Chondrocyte (in vitro differentiated cells): ENCODE data around the gene CARNS1. TPM values are rescaled to one million over a fixed set of nuclear protein-coding genes. Genes with fewer than 3 reads are reported as not detected.
A peak's percentile ranks its signal among the peaks of the same experiment; 100 is the strongest.

ENCODE experiments used
- DNase-seq: peaks from one replicate; pipeline ENCODE4 v3.0.0; 2021; ENCODE audit warnings: mixed read lengths, low spot score
- H3K27ac Mint-ChIP-seq: one replicate; pipeline ENCODE4 v1.8.0; 2021; ENCODE audit warnings: mild to moderate bottlenecking, moderate library complexity, mixed read lengths; ENCODE audit not compliant: unreplicated experiment
- H3K27me3 Mint-ChIP-seq: 2 replicates; pipeline ENCODE4 v1.8.0; 2021; ENCODE audit warnings: low read depth, mixed read lengths
- H3K36me3 Mint-ChIP-seq: 2 replicates; pipeline ENCODE4 v1.8.0; 2021; ENCODE audit warnings: low read depth, mixed read lengths
- H3K4me1 Mint-ChIP-seq: 2 replicates; pipeline ENCODE4 v1.8.0; 2021; ENCODE audit warnings: low read depth, mild to moderate bottlenecking, mixed read lengths
- H3K4me3 Mint-ChIP-seq: one replicate; pipeline ENCODE4 v1.8.0; 2021; ENCODE audit warnings: mild to moderate bottlenecking, moderate library complexity, mixed read lengths; ENCODE audit not compliant: unreplicated experiment
- H3K9me3 Mint-ChIP-seq: 2 replicates; pipeline ENCODE4 v1.8.0; 2021; ENCODE audit warnings: low read depth, mixed read lengths
- total RNA-seq: library from RNA; stranded (reverse); gene quantifications from 3 replicates; pipeline ENCODE4 v1.2.1, GENCODE V29; 2021
- TF ChIP-seq, protein P1 (sequence below): fragments of 200-600 bp; sonication (generic); IDR thresholded peaks from 2 replicates; pipeline ENCODE4 v1.5.0; 2021; ENCODE audit warnings: antibody characterized with exemption, mild to moderate bottlenecking, moderate library complexity

Gene CARNS1
- total RNA-seq, 1 donor from 2014 or later: 1.8 TPM

DNA sequence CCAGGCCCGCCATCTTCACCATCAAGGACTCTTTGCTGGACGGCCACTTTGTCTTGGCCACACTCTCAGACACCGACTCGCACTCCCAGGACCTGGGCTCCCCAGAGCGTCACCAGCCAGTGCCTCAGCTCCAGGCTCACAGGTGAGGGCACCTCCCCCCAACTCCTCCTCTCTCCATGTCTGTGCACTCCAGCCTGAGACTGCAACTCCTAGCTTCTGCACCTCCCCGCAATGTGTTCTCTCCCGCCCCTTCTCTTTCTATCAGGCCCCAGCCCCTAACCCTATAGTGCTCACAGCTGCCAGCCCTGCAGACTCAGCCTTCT, 19.3 kb upstream of the CARNS1 start:
- Mint-ChIP-seq H3K36me3 (peaks cover 13% of the 10 kb centered on the region), H3K27ac (no peak overlapping the region), H3K4me1 (peaks cover 24% of the 10 kb centered on the region), H3K4me3 (no peak overlapping the region), H3K9me3 (no peaks in the 10 kb centered on the region), H3K27me3 (no peaks in the 10 kb centered on the region)
- TF ChIP-seq, protein P1, sequence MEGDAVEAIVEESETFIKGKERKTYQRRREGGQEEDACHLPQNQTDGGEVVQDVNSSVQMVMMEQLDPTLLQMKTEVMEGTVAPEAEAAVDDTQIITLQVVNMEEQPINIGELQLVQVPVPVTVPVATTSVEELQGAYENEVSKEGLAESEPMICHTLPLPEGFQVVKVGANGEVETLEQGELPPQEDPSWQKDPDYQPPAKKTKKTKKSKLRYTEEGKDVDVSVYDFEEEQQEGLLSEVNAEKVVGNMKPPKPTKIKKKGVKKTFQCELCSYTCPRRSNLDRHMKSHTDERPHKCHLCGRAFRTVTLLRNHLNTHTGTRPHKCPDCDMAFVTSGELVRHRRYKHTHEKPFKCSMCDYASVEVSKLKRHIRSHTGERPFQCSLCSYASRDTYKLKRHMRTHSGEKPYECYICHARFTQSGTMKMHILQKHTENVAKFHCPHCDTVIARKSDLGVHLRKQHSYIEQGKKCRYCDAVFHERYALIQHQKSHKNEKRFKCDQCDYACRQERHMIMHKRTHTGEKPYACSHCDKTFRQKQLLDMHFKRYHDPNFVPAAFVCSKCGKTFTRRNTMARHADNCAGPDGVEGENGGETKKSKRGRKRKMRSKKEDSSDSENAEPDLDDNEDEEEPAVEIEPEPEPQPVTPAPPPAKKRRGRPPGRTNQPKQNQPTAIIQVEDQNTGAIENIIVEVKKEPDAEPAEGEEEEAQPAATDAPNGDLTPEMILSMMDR: no peak
- no peak for DNase-seq

DNA sequence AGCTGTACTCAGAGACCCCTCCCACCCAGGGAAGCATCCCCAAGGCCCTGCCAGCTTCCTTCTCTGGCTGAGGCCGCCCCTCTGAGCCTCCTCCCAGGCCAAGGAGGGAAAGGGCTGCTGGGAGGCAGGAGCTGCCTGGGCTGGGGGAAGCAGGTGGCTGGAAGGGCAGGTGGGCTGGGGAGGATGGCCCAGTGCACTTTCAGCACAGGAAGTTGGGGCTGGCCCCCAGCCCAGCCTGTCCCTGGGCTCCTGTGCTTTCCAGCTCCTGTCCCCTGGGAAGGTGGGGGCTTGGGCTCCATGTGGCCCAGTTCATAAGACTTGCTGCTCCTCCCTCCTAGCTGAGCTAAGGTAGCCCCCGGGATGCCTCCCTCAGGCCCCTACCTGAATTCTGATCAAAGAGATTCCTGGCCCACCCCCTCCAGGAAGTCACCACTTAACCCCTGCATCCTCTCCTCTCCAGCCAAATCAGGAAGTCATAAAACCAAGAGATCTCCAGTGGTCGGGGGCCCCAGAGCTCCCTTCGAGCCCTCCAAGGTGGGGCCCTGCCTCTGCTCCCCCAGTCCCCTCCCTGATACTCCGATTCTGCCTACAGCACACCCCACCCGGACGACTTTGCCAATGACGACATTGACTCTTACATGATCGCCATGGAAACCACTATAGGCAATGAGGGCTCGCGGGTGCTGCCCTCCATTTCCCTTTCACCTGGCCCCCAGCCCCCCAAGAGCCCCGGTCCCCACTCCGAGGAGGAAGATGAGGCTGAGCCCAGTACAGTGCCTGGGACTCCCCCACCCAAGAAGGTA, 18.7 kb upstream of the CARNS1 start:
- no peak for DNase-seq
- TF ChIP-seq, protein P1: no peak
- H3K4me3 Mint-ChIP-seq: no peak overlapping the region
- peaks cover 13% of the 10 kb centered on the region for H3K36me3 Mint-ChIP-seq
- peak overlapping the region; percentile 32 for H3K27ac Mint-ChIP-seq
- peaks cover 23% of the 10 kb centered on the region for H3K4me1 Mint-ChIP-seq
- H3K9me3 Mint-ChIP-seq: no peaks in the 10 kb centered on the region
- H3K27me3 Mint-ChIP-seq: no peaks in the 10 kb centered on the region

DNA sequence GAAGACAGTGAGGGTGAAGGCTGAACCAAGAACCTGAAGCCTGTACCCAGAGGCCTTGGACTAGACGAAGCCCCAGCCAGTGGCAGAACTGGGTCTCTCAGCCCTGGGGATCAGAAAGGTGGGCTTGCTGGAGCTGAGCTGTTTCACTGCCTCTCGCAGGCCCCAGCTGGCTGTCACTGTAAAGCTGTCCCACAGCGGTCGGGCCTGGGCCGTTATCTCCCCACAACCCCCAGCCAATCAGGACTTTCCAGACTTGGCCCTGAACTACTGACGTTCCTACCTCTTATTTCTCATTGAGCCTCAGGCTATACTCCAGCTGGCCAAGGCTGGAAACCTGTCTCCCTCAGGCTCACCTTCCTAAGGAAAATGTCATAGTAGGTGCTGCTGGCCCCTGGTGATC, 17.9 kb upstream of the CARNS1 start:
- Mint-ChIP-seq H3K4me3 (no peak overlapping the region), H3K36me3 (peaks cover 13% of the 10 kb centered on the region), H3K27ac (no peak overlapping the region), H3K9me3 (no peaks in the 10 kb centered on the region), H3K4me1 (peaks cover 23% of the 10 kb centered on the region), H3K27me3 (no peaks in the 10 kb centered on the region)
- TF ChIP-seq, protein P1: no peak
- DNase-seq: no peak

DNA sequence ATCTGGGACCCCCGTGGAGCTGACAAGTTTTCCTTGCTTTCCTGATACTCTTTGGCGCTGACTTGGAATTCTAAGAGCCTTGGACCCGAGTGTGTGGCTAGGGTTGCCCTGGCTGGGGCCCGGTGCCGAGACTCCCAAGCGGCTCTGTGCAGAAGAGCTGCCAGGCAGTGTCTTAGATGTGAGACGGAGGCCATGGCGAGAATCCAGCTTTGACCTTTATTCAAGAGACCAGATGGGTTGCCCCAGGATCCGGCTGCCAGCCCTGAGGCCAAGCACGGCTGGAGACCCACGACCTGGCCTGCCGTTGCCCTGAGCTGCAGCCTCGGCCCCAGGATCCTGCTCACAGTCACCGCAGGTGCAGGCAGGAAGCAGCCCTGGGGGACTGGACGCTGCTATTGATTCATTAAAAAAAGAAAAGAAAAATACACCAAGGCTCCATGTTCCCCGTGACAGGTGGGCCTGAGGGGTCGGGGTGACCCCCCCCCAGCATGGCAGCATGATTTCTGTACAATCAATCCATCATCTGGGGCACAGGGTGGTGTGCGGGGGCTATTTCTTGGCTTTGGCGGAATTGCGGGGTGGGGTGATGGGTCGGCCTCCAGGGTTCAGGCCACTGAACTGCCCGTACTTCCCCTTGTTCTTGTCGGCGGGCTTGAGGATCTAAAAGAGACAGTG, 17.4 kb upstream of the CARNS1 start:
- Mint-ChIP-seq H3K4me3 (no peak overlapping the region), H3K4me1 (peaks cover 20% of the 10 kb centered on the region), H3K9me3 (no peaks in the 10 kb centered on the region), H3K27me3 (no peaks in the 10 kb centered on the region), H3K36me3 (peaks cover 12% of the 10 kb centered on the region), H3K27ac (no peak overlapping the region)
- TF ChIP-seq, protein P1: no peak
- no peak for DNase-seq

DNA sequence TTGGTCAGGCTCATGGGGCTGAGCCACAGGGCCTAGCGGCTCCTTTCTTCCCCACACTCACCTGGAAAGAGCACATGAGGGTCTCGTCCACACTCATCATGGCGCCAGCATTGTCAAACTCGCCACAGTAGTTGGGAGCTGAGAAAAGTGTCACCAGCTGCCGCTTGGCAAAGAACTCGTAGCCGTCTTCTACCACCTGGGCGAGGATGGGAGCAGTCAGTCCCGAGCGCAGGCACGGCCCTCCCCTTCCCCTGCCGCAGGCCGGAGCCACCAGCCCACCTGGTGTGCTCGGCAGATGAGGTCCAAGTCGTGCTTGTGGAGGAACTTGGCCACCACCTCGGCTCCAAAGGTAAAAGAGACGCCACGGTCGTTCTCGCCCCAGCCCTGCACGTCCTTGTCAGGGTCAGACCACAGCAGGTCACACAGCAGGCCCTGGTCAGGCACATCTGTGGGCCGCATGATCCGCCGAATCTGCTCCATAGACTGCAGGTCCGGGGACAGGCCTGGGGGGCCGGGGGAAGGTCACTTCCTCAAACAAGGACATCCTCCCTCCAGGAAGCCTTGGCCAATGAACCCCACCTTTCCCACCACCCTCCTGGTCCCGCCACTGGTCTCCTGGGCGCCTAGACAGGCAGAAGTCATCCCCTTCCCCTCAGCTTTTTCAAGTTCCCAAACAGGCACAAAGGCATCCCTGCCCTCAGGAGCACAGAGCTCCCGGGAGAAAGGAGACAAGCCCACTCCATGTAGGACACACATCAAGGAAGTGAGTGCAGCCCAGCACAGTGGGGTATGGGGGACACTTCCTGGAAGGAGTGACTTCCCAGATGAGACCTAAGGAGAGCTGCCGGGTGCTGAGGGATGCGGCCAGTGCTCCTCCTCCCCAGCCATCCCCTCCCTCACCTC, 16.6 kb upstream of the CARNS1 start:
- TF ChIP-seq, protein P1: no peak
- H3K9me3 Mint-ChIP-seq: no peaks in the 10 kb centered on the region
- DNase-seq: no peak
- peak overlapping the region; percentile 54 for H3K27ac Mint-ChIP-seq
- H3K4me3 Mint-ChIP-seq: peak overlapping the region; percentile 4
- peaks cover 20% of the 10 kb centered on the region for H3K4me1 Mint-ChIP-seq
- no peaks in the 10 kb centered on the region for H3K27me3 Mint-ChIP-seq
- H3K36me3 Mint-ChIP-seq: peaks cover 12% of the 10 kb centered on the region
